Measurements from ENCODE around the gene ASPSCR1. TPM values are rescaled to one million over a fixed set of nuclear protein-coding genes. Genes with fewer than 3 reads are reported as not detected.

Gene ASPSCR1
- total RNA-seq, 1 donor, result 10.3 TPM

- Histone ChIP-seq H3K27me3 (ENCODE audit: insufficient read depth, low read length) (no peaks in the 10 kb centered on the region), H3K4me1 (ENCODE audit: insufficient read depth, low read length) (no peaks in the 10 kb centered on the region), H3K9me3 (ENCODE audit: low read depth, low read length) (no peaks in the 10 kb centered on the region), H3K4me3 (ENCODE audit: low read length) (no peak overlapping the region)
Observed at GRCh38 chr17:81995463-81996231, 18.2 kb downstream of the ASPSCR1 start.

GRCh38 chr17:81996232-81996756 is 18.9 kb downstream of the ASPSCR1 start:
- H3K27me3 ChIP-seq (ENCODE audit: insufficient read depth, low read length), result no peaks in the 10 kb centered on the region

GRCh38 chr17:81996757-81997441 is 19.5 kb downstream of the ASPSCR1 start:
- Histone ChIP-seq H3K4me3 (ENCODE audit: low read length) (no peak overlapping the region), H3K27me3 (ENCODE audit: insufficient read depth, low read length) (no peaks in the 10 kb centered on the region), H3K9me3 (ENCODE audit: low read depth, low read length) (no peaks in the 10 kb centered on the region), H3K4me1 (ENCODE audit: insufficient read depth, low read length) (no peaks in the 10 kb centered on the region)

More at GRCh38 chr17:81996232-81996756, 18.9 kb downstream of the ASPSCR1 start:
- H3K4me1 ChIP-seq (ENCODE audit: insufficient read depth, low read length), result no peaks in the 10 kb centered on the region
- no peaks in the 10 kb centered on the region for H3K9me3 ChIP-seq (ENCODE audit: low read depth, low read length)
- no peak overlapping the region for H3K4me3 ChIP-seq (ENCODE audit: low read length)

GRCh38 chr17:81998212-81998611 is 20.8 kb downstream of the ASPSCR1 start:
- H3K9me3 ChIP-seq (ENCODE audit: low read depth, low read length), result no peaks in the 10 kb centered on the region
- H3K4me3 ChIP-seq (ENCODE audit: low read length), result no peak overlapping the region
- no peaks in the 10 kb centered on the region for H3K4me1 ChIP-seq (ENCODE audit: insufficient read depth, low read length)
- H3K27me3 ChIP-seq (ENCODE audit: insufficient read depth, low read length), result no peaks in the 10 kb centered on the region

- Histone ChIP-seq H3K4me1 (ENCODE audit: insufficient read depth, low read length) (no peaks in the 10 kb centered on the region), H3K9me3 (ENCODE audit: low read depth, low read length) (no peaks in the 10 kb centered on the region), H3K27me3 (ENCODE audit: insufficient read depth, low read length) (no peaks in the 10 kb centered on the region), H3K4me3 (ENCODE audit: low read length) (no peak overlapping the region)
Observed at GRCh38 chr17:81998691-81999438, 21.4 kb downstream of the ASPSCR1 start.

GRCh38 chr17:81999587-81999975 is 22.2 kb downstream of the ASPSCR1 start:
- H3K4me3 ChIP-seq (ENCODE audit: low read length), result no peak overlapping the region
- H3K9me3 ChIP-seq (ENCODE audit: low read depth, low read length), result no peaks in the 10 kb centered on the region
- no peaks in the 10 kb centered on the region for H3K4me1 ChIP-seq (ENCODE audit: insufficient read depth, low read length)
- H3K27me3 ChIP-seq (ENCODE audit: insufficient read depth, low read length), result no peaks in the 10 kb centered on the region

- H3K4me1 ChIP-seq (ENCODE audit: insufficient read depth, low read length), result no peaks in the 10 kb centered on the region
Observed at GRCh38 chr17:81999976-82000802, 22.8 kb downstream of the ASPSCR1 start.

GRCh38 chr17:82000803-82001570 is 23.6 kb downstream of the ASPSCR1 start:
- Histone ChIP-seq H3K9me3 (ENCODE audit: low read depth, low read length) (no peaks in the 10 kb centered on the region), H3K4me1 (ENCODE audit: insufficient read depth, low read length) (no peaks in the 10 kb centered on the region), H3K27me3 (ENCODE audit: insufficient read depth, low read length) (no peaks in the 10 kb centered on the region), H3K4me3 (ENCODE audit: low read length) (no peak overlapping the region)

More at GRCh38 chr17:81999976-82000802, 22.8 kb downstream of the ASPSCR1 start:
- Histone ChIP-seq H3K4me3 (ENCODE audit: low read length) (no peak overlapping the region), H3K9me3 (ENCODE audit: low read depth, low read length) (no peaks in the 10 kb centered on the region), H3K27me3 (ENCODE audit: insufficient read depth, low read length) (no peaks in the 10 kb centered on the region)

GRCh38 chr17:82001571-82002056 is 24.2 kb downstream of the ASPSCR1 start:
- no peaks in the 10 kb centered on the region for H3K9me3 ChIP-seq (ENCODE audit: low read depth, low read length)
- H3K4me3 ChIP-seq (ENCODE audit: low read length), result no peak overlapping the region
- no peaks in the 10 kb centered on the region for H3K27me3 ChIP-seq (ENCODE audit: insufficient read depth, low read length)
- no peaks in the 10 kb centered on the region for H3K4me1 ChIP-seq (ENCODE audit: insufficient read depth, low read length)

GRCh38 chr17:82003411-82004381 is 26.3 kb downstream of the ASPSCR1 start:
- no peaks in the 10 kb centered on the region for H3K27me3 ChIP-seq (ENCODE audit: insufficient read depth, low read length)
- no peaks in the 10 kb centered on the region for H3K4me1 ChIP-seq (ENCODE audit: insufficient read depth, low read length)
- H3K9me3 ChIP-seq (ENCODE audit: low read depth, low read length), result no peaks in the 10 kb centered on the region
- H3K4me3 ChIP-seq (ENCODE audit: low read length), result no peak overlapping the region

- no peaks in the 10 kb centered on the region for H3K4me1 ChIP-seq (ENCODE audit: insufficient read depth, low read length)
- H3K27me3 ChIP-seq (ENCODE audit: insufficient read depth, low read length), result no peaks in the 10 kb centered on the region
- H3K9me3 ChIP-seq (ENCODE audit: low read depth, low read length), result no peaks in the 10 kb centered on the region
- no peak overlapping the region for H3K4me3 ChIP-seq (ENCODE audit: low read length)
Observed at GRCh38 chr17:82004517-82005455, 27.4 kb downstream of the ASPSCR1 start.

- no peak overlapping the region for H3K4me3 ChIP-seq (ENCODE audit: low read length)
- H3K9me3 ChIP-seq (ENCODE audit: low read depth, low read length), result no peaks in the 10 kb centered on the region
- H3K4me1 ChIP-seq (ENCODE audit: insufficient read depth, low read length), result no peaks in the 10 kb centered on the region
- no peaks in the 10 kb centered on the region for H3K27me3 ChIP-seq (ENCODE audit: insufficient read depth, low read length)
Observed at GRCh38 chr17:82005701-82006348, 28.4 kb downstream of the ASPSCR1 start.

Measured in mononuclear cell (primary cell).